Measurements from ENCODE around the gene CEACAM19.

DNA sequence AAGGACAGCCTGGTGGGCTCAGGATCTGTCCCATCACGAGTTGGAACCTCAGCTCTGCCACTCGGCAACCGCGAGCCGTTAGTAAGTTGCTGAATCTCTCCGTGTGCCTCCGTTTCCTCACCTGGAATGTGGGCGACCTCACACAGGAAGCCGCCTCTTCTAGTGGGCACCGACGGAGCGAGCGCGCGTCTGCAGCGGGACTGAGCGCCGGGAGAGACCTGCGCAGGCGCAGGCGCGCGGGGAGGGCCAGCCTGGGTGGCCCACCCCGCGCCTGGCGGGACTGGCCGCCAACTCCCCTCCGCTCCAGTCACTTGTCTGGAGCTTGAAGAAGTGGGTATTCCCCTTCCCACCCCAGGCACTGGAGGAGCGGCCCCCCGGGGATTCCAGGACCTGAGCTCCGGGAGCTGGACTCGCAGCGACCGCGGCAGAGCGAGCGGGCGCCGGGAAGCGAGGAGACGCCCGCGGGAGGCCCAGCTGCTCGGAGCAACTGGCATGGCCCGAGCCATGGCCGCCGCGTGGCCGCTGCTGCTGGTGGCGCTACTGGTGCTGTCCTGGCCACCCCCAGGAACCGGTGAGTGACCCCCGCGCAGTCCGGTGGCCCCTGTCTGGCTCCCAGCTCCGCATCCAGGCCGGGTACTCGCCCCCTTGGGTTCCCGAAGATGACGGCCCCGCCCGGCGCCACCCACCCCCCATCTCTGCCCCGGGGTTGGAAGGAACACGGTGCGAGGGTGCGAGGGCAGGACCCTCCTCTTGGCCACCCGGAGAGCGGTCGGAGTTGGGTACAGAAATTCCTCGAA, 27.5 kb upstream of the CEACAM19 start, which contains the start of gene PVR:
- TF ChIP-seq EP300 (IDR thresholded peaks at IDR 0.05; ENCODE audit: borderline replicate concordance in 1 of 2, control insufficient read depth in 1 of 2, low read depth in 2 of 2, low read length in 2 of 2) (no peak), SMC3 (IDR thresholded peaks at IDR 0.05; ENCODE audit: borderline replicate concordance, low read length) (no peak), CHD1 (IDR thresholded peaks at IDR 0.05; ENCODE audit: low read depth, low read length) (no peak), CTCF (IDR thresholded peaks at IDR 0.05 in 2 of 3, conservative IDR thresholded peaks at IDR 0.05 in 1 of 3; ENCODE audit: control insufficient read depth in 2 of 3, extremely low read depth in 1 of 3, insufficient read depth in 1 of 3, low read depth in 3 of 3, low read length in 3 of 3) (no peak), POLR2A (IDR thresholded peaks at IDR 0.05; ENCODE audit: low read depth, low read length) (no peak), NFXL1 (IDR thresholded peaks at IDR 0.05; ENCODE audit: borderline replicate concordance) (no peak), SREBF1 (IDR thresholded peaks at IDR 0.05; ENCODE audit: low read length) (no peak), SUZ12 (IDR thresholded peaks at IDR 0.05; ENCODE audit: unreplicated experiment) (no peak), TAF1 (IDR thresholded peaks at IDR 0.05; ENCODE audit: borderline replicate concordance, low read depth, low read length) (no peak)
- TF ChIP-seq, protein P1, sequence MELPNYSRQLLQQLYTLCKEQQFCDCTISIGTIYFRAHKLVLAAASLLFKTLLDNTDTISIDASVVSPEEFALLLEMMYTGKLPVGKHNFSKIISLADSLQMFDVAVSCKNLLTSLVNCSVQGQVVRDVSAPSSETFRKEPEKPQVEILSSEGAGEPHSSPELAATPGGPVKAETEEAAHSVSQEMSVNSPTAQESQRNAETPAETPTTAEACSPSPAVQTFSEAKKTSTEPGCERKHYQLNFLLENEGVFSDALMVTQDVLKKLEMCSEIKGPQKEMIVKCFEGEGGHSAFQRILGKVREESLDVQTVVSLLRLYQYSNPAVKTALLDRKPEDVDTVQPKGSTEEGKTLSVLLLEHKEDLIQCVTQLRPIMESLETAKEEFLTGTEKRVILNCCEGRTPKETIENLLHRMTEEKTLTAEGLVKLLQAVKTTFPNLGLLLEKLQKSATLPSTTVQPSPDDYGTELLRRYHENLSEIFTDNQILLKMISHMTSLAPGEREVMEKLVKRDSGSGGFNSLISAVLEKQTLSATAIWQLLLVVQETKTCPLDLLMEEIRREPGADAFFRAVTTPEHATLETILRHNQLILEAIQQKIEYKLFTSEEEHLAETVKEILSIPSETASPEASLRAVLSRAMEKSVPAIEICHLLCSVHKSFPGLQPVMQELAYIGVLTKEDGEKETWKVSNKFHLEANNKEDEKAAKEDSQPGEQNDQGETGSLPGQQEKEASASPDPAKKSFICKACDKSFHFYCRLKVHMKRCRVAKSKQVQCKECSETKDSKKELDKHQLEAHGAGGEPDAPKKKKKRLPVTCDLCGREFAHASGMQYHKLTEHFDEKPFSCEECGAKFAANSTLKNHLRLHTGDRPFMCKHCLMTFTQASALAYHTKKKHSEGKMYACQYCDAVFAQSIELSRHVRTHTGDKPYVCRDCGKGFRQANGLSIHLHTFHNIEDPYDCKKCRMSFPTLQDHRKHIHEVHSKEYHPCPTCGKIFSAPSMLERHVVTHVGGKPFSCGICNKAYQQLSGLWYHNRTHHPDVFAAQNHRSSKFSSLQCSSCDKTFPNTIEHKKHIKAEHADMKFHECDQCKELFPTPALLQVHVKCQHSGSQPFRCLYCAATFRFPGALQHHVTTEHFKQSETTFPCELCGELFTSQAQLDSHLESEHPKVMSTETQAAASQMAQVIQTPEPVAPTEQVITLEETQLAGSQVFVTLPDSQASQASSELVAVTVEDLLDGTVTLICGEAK (IDR thresholded peaks at IDR 0.05; ENCODE audit: borderline replicate concordance) = no peak
- TF ChIP-seq, protein P2, sequence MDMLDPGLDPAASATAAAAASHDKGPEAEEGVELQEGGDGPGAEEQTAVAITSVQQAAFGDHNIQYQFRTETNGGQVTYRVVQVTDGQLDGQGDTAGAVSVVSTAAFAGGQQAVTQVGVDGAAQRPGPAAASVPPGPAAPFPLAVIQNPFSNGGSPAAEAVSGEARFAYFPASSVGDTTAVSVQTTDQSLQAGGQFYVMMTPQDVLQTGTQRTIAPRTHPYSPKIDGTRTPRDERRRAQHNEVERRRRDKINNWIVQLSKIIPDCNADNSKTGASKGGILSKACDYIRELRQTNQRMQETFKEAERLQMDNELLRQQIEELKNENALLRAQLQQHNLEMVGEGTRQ (IDR thresholded peaks at IDR 0.05; ENCODE audit: borderline replicate concordance, low read depth, low read length) = no peak
- TF ChIP-seq, protein P3, sequence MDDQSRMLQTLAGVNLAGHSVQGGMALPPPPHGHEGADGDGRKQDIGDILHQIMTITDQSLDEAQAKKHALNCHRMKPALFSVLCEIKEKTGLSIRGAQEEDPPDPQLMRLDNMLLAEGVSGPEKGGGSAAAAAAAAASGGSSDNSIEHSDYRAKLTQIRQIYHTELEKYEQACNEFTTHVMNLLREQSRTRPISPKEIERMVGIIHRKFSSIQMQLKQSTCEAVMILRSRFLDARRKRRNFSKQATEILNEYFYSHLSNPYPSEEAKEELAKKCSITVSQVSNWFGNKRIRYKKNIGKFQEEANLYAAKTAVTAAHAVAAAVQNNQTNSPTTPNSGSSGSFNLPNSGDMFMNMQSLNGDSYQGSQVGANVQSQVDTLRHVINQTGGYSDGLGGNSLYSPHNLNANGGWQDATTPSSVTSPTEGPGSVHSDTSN (IDR thresholded peaks at IDR 0.05; ENCODE audit: insufficient replicate concordance, low read depth, low read length) = no peak
